ENCODE results near the gene ATG16L2. TPM values are rescaled to one million over a fixed set of nuclear protein-coding genes. Genes with fewer than 3 reads are reported as not detected.

ATG16L2 gene
- total and polyA plus RNA-seq, 4 donors: 4.7 to 17.8 (median 7.4) TPM

DNA sequence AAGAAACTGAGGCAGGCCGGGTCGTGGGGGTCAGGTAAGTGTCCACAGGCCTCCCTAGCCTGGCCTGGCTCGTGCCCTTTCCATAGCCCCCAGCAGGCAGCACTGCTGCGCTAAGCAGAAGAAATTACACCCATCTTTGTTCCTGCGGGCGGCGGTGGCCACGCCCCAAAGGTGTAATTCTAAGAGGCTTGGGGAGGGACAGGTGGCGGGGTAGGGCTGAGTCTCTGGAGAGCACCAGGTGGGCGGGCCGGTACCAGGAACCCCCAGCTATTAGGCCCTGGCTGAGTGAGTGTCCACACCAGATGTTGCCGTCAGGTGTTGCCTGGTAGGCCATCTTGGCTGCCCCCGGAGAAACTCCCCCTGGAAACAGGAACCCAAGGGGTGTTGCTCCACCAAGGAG is 49.7 kb upstream of the ATG16L2 start (continued):
- TF ChIP-seq RAD21 (IDR thresholded peaks at IDR 0.05) (no peak), FOXA2 (IDR thresholded peaks at IDR 0.05) (no peak), CTCF (IDR thresholded peaks at IDR 0.05; ENCODE audit: low read depth, low read length, missing input control) (no peak), FOXA1 (IDR thresholded peaks at IDR 0.05) (no peak)

DNA sequence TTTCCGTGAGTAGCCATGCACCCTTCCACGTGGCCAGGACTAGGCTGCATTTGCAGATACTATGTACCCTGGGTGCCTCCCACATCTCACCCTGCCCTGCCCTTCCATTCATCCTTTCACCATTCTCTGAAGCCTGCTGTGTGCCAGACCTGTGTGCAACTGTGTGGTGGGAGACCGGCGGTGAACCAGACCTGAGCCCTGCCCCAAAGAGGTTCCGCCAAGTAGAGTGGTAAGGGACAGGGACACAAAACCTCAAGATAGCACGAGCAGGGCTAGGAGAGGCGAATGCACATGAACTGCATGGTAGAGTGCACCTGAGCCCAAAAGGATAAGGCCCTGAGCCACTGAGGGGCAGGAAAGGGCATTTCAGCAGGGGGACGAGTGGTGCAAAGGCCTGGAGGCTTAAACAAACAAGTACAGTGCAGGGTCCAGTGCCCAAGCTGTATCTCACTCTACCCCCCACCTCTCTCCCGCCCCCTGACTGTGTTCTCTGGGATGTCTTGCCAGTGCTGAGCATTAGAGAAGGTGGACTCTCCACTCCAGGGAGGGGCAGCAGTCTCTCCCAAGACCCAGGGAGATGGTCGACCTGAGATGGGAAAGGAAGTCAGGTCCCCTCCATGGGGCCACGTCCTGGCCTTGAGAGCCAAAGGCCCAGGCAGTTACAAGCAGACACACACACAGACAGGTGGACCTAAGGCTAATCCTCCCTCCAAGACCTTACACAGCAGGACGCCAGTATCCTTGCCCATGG is 47.9 kb upstream of the ATG16L2 start:
- Histone ChIP-seq H3K9me3 (ENCODE audit: control insufficient read depth in 4 of 4, low read length in 3 of 4) (no peaks in the 10 kb centered on the region), H3K27me3 (ENCODE audit: control insufficient read depth in 4 of 4, insufficient read depth in 4 of 4, low read length in 3 of 4) (no peaks in the 10 kb centered on the region), H3K4me3 (ENCODE audit: low read depth in 1 of 3, low read length in 3 of 3) (no peak overlapping the region), H3K27ac (ENCODE audit: low read depth in 1 of 2, low read length in 2 of 2) (no peak overlapping the region), H3K36me3 (ENCODE audit: control insufficient read depth in 4 of 4, insufficient read depth in 3 of 4, low read depth in 1 of 4, low read length in 3 of 4) (peaks cover 0 to 4% (median 0%) of the 10 kb centered on the region in 4 donors), H3K9ac (ENCODE audit: low read depth in 1 of 2, low read length in 2 of 2) (no peak overlapping the region), H3K4me1 (ENCODE audit: control insufficient read depth in 4 of 4, insufficient read depth in 4 of 4, low read length in 3 of 4) (peaks cover 17 to 70% (median 55%) of the 10 kb centered on the region in 4 donors)
- DNase-seq (ENCODE audit: low spot score): no peak
- 40% methylated on average over 12 of the region's 12 CpGs for WGBS
- TF ChIP-seq NR2F2 (IDR thresholded peaks at IDR 0.05) (no peak), HNF4G (IDR thresholded peaks at IDR 0.05) (peak; percentile 46), HNF4A (conservative IDR thresholded peaks at IDR 0.05) (peak; percentile 83 to 85), TAF1 (conservative IDR thresholded peaks at IDR 0.05) (no peak), GABPA (IDR thresholded peaks at IDR 0.05 in 1 of 2, conservative IDR thresholded peaks at IDR 0.05 in 1 of 2) (no peak), ATF3 (IDR thresholded peaks at IDR 0.05) (no peak), EGR1 (IDR thresholded peaks at IDR 0.05; ENCODE audit: low read depth in 2 of 2) (no peak), RAD21 (IDR thresholded peaks at IDR 0.05) (peak; percentile 18 to 46), CTCF (IDR thresholded peaks at IDR 0.05; ENCODE audit: low read depth, low read length, missing input control) (no peak), RXRA (IDR thresholded peaks at IDR 0.05) (peak; percentile 78 to 80), FOXA1 (IDR thresholded peaks at IDR 0.05) (no peak), FOXA2 (IDR thresholded peaks at IDR 0.05) (peak; percentile 84), ZBTB33 (IDR thresholded peaks at IDR 0.05) (no peak), SP1 (IDR thresholded peaks at IDR 0.05) (peak; percentile 44), YY1 (IDR thresholded peaks at IDR 0.05) (no peak), JUND (IDR thresholded peaks at IDR 0.05) (peak in 1 of 2 donors; percentile 27)
- TF ChIP-seq, protein P1, sequence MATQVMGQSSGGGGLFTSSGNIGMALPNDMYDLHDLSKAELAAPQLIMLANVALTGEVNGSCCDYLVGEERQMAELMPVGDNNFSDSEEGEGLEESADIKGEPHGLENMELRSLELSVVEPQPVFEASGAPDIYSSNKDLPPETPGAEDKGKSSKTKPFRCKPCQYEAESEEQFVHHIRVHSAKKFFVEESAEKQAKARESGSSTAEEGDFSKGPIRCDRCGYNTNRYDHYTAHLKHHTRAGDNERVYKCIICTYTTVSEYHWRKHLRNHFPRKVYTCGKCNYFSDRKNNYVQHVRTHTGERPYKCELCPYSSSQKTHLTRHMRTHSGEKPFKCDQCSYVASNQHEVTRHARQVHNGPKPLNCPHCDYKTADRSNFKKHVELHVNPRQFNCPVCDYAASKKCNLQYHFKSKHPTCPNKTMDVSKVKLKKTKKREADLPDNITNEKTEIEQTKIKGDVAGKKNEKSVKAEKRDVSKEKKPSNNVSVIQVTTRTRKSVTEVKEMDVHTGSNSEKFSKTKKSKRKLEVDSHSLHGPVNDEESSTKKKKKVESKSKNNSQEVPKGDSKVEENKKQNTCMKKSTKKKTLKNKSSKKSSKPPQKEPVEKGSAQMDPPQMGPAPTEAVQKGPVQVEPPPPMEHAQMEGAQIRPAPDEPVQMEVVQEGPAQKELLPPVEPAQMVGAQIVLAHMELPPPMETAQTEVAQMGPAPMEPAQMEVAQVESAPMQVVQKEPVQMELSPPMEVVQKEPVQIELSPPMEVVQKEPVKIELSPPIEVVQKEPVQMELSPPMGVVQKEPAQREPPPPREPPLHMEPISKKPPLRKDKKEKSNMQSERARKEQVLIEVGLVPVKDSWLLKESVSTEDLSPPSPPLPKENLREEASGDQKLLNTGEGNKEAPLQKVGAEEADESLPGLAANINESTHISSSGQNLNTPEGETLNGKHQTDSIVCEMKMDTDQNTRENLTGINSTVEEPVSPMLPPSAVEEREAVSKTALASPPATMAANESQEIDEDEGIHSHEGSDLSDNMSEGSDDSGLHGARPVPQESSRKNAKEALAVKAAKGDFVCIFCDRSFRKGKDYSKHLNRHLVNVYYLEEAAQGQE (IDR thresholded peaks at IDR 0.05): peak; percentile 29
- TF ChIP-seq, protein P2, sequence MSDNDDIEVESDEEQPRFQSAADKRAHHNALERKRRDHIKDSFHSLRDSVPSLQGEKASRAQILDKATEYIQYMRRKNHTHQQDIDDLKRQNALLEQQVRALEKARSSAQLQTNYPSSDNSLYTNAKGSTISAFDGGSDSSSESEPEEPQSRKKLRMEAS (IDR thresholded peaks at IDR 0.05): no peak

Measured in liver (tissue), 9 donors.